ENCODE measurements around the gene TBC1D14.

TBC1D14 gene

DNA sequence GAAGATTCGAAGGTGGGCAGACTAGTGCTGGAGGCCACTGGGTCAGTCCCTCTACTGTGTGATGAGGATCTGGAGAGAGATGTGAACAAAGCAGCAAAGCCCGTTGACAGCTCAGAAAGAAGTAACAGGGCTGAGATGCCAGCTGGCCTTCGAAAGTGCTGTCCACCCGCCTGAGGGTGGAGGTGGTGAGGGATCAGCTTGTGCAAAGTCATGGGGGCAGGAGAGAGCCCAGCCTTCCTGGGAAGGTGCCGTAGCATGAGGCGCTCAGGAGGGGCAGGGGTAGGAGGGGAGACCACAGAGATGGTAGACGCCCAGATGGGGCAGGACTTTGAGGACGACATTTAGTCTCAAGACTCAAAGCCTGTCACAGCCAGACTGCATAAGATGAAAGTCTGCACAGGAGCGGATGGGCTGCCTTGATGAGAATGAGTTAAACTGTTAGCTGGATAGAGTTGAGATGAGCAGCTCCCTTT, 19.7 kb downstream of the TBC1D14 start:
- Histone ChIP-seq H3K27me3 (no peaks in the 10 kb centered on the region), H3K9me3 (no peaks in the 10 kb centered on the region), H3K36me3 (peaks cover 5 to 18% (median 16%) of the 10 kb centered on the region in 3 donors), H3K4me3 (no peak overlapping the region), H3K27ac (no peak overlapping the region), H3K4me1 (peaks cover 0 to 7% (median 3%) of the 10 kb centered on the region in 4 donors)
- intact Hi-C loops (cut with DNase I; ENCODE audit: low total_unique reads): no loop called here
- TF ChIP-seq, protein P1, sequence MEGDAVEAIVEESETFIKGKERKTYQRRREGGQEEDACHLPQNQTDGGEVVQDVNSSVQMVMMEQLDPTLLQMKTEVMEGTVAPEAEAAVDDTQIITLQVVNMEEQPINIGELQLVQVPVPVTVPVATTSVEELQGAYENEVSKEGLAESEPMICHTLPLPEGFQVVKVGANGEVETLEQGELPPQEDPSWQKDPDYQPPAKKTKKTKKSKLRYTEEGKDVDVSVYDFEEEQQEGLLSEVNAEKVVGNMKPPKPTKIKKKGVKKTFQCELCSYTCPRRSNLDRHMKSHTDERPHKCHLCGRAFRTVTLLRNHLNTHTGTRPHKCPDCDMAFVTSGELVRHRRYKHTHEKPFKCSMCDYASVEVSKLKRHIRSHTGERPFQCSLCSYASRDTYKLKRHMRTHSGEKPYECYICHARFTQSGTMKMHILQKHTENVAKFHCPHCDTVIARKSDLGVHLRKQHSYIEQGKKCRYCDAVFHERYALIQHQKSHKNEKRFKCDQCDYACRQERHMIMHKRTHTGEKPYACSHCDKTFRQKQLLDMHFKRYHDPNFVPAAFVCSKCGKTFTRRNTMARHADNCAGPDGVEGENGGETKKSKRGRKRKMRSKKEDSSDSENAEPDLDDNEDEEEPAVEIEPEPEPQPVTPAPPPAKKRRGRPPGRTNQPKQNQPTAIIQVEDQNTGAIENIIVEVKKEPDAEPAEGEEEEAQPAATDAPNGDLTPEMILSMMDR (IDR thresholded peaks at IDR 0.05): no peak
- DNase-seq: no peak

DNA sequence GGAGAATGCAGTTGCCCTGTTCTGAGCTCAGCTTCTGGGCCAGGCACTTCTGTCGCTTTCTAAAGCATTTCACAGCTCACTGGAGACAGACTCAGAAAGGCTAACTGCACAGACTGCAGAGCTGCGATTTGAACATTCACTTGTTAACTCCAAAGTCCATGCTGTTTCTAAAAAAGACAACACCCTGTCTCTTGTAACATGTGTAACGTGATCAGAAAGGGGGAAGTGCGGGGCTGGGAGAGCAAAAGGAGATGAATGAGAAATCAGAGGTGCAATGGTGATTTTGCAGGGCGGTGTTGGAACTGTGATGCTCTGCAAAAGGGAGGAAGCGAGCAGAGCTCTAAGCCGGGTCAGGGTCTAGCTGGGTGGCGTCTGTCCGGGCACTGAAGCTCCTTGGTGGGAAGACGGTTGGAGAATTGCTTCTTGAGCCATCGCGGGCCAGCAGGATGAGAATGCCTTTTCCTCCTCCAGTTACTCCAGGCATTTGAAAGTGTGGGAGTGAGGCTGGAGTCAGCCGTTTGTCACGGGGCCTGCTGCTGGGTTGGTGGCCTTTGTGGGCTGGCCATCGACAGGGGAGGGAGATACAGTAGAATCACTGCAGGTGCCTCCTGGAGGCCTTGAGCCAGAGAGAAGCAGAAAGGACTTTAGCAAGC, 20.3 kb downstream of the TBC1D14 start:
- TF ChIP-seq, protein P1 (IDR thresholded peaks at IDR 0.05): no peak
- H3K27ac ChIP-seq: no peak overlapping the region
- H3K4me3 ChIP-seq: no peak overlapping the region
- intact Hi-C loops (cut with DNase I; ENCODE audit: low total_unique reads): no loop called here
- peaks cover 0 to 12% (median 10%) of the 10 kb centered on the region in 3 donors for H3K36me3 ChIP-seq
- H3K27me3 ChIP-seq: no peaks in the 10 kb centered on the region
- no peak for DNase-seq
- H3K4me1 ChIP-seq: peaks cover 0 to 7% (median 3%) of the 10 kb centered on the region in 4 donors
- H3K9me3 ChIP-seq: no peaks in the 10 kb centered on the region

DNA sequence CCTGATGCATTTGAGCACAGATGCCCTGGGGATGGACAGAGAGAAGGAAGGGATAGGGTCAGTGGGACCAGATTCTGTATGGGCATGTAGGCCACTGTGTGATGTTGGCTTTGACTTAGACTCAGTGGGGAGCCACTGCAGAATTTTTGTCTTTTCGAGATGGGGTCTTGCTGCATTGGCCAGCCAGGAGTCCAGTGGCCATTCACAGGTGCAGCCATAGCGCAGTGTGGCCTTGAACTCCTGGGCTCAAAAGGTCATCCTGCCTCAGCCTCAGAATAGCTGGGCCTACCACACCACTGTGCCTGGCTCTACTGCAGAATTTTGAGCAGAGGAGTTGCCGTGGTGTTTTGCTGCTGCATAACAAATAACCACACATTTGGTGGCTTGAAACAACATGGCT, 22.8 kb downstream of the TBC1D14 start:
- H3K36me3 ChIP-seq: no peaks in the 10 kb centered on the region
- intact Hi-C loops (cut with DNase I; ENCODE audit: low total_unique reads): no loop called here
- TF ChIP-seq, protein P1 (IDR thresholded peaks at IDR 0.05): no peak
- H3K27ac ChIP-seq: no peak overlapping the region
- H3K4me1 ChIP-seq: no peaks in the 10 kb centered on the region
- no peak for DNase-seq
- no peaks in the 10 kb centered on the region for H3K9me3 ChIP-seq
- no peak overlapping the region for H3K4me3 ChIP-seq
- no peaks in the 10 kb centered on the region for H3K27me3 ChIP-seq

DNA sequence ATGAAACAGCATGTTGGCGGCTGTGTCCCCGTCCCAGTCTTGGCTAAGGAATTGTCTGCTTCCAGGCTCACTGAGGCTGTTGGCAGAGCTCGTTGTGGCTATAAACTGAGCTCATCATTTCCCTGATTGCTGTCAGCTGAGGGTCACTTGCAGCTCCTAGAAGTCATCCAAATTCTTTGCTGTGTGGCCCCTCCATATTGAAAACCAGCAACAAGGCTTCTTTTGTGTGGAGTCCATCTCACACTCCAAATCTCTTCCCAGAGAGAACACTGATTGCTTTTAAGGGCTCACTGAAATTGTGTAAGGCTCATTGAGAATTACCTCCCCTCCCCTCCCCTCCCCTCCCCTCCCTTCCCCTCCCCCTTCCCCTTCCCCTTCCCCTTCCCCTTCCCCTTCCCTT, 23.3 kb downstream of the TBC1D14 start:
- Histone ChIP-seq H3K4me3 (no peak overlapping the region), H3K9me3 (no peaks in the 10 kb centered on the region), H3K4me1 (peaks cover 0 to under 1% (median 0%) of the 10 kb centered on the region in 4 donors), H3K27me3 (no peaks in the 10 kb centered on the region), H3K36me3 (no peaks in the 10 kb centered on the region), H3K27ac (no peak overlapping the region)
- DNase-seq: no peak
- intact Hi-C loops (cut with DNase I; ENCODE audit: low total_unique reads): no loop called here
- TF ChIP-seq, protein P1 (IDR thresholded peaks at IDR 0.05): no peak

DNA sequence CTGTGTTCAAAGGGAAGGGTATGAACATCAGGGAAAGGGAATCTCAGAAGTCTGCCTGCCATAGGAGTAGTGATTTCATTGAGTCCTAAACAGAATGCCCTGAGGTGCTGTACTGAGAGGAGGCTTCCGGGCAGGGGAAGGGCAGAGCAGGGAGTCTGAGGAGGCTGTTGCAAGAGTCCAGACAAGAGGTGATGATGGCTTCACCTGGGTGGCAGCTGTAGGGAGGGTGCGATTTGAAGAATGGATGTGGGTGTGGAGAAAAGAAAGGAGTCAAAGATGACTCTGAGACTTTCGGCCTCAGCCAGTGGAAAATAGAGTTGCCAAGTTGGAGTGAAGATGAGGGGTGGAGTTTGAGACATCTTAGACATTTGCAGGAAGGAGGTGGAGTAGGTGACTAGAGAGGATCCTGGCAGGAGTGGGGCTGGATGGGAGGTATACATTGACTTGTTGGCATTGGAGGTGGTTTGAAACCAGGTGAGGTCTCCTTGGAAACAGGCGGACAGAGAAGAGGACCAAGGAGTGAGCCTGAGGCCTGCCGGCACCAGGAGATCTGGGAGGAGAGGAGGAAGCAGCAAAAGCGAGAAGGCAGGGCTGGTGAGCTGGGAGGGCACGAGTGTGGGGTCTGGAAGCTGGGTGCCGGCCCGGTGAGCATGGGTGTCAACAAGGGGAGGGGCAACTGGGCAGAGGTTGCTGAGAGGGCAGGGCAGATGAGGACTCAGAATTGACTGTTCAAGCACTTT, 24.2 kb downstream of the TBC1D14 start:
- H3K36me3 ChIP-seq: no peaks in the 10 kb centered on the region
- H3K27me3 ChIP-seq: no peaks in the 10 kb centered on the region
- intact Hi-C loops (cut with DNase I; ENCODE audit: low total_unique reads): no loop called here
- peaks cover 0 to 4% (median 0%) of the 10 kb centered on the region in 4 donors for H3K4me1 ChIP-seq
- no peak for DNase-seq
- H3K4me3 ChIP-seq: no peak overlapping the region
- TF ChIP-seq, protein P1 (IDR thresholded peaks at IDR 0.05): no peak
- H3K27ac ChIP-seq: no peak overlapping the region
- H3K9me3 ChIP-seq: no peaks in the 10 kb centered on the region
